Measurements from ENCODE around the gene SGF29.

- TF ChIP-seq, protein P1, sequence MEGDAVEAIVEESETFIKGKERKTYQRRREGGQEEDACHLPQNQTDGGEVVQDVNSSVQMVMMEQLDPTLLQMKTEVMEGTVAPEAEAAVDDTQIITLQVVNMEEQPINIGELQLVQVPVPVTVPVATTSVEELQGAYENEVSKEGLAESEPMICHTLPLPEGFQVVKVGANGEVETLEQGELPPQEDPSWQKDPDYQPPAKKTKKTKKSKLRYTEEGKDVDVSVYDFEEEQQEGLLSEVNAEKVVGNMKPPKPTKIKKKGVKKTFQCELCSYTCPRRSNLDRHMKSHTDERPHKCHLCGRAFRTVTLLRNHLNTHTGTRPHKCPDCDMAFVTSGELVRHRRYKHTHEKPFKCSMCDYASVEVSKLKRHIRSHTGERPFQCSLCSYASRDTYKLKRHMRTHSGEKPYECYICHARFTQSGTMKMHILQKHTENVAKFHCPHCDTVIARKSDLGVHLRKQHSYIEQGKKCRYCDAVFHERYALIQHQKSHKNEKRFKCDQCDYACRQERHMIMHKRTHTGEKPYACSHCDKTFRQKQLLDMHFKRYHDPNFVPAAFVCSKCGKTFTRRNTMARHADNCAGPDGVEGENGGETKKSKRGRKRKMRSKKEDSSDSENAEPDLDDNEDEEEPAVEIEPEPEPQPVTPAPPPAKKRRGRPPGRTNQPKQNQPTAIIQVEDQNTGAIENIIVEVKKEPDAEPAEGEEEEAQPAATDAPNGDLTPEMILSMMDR (IDR thresholded peaks at IDR 0.05; ENCODE audit: low read length) = no peak
- no peak for TF ChIP-seq EZH2 (IDR thresholded peaks at IDR 0.05; ENCODE audit: borderline replicate concordance, low read length)
Measured at GRCh38 chr16:28610595-28611191, 57.0 kb downstream of the SGF29 start.

Measured in OCI-LY1 (cell line).